Fibroblast of mammary gland (primary cell): ENCODE data around the gene TSPAN8.

Source experiments
- DNase-seq: peaks from one replicate; pipeline ENCODE4 v3.0.0-alpha.2; 2010; ENCODE audit warnings: low read depth
- H3K4me3 ChIP-seq: 2 replicates; pipeline ENCODE4 v1.5.1; 2011; ENCODE audit warnings: low read depth, mild to moderate bottlenecking, low read length, moderate library complexity; ENCODE audit not compliant: control insufficient read depth
- TF ChIP-seq, protein P1 (sequence below): conservative IDR thresholded peaks from 2 replicates; pipeline ENCODE4 v1.5.1; 2011; ENCODE audit warnings: low read depth, low read length, inconsistent platforms; ENCODE audit not compliant: control insufficient read depth, insufficient read depth

The TSPAN8 gene

DNA sequence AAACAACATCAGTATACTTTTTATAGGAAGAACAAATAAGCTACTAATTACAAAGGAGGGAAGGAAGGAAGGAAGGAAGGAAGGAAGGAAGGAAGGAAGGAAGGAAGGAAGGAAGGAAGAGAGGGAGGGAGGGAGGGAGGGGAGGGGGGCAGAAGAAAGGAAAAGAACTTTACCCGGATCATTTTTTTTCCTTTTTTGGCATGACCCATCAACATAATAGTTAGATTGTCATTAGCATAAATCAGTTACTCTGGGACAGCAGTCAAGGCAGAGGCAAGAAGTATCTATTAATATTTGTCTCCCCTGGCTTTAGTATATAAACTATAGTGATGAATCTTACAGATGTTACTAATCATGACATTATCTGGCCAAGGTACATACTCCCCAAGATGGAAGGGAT lies 35.2 kb upstream of the TSPAN8 start:
- TF ChIP-seq, protein P1, sequence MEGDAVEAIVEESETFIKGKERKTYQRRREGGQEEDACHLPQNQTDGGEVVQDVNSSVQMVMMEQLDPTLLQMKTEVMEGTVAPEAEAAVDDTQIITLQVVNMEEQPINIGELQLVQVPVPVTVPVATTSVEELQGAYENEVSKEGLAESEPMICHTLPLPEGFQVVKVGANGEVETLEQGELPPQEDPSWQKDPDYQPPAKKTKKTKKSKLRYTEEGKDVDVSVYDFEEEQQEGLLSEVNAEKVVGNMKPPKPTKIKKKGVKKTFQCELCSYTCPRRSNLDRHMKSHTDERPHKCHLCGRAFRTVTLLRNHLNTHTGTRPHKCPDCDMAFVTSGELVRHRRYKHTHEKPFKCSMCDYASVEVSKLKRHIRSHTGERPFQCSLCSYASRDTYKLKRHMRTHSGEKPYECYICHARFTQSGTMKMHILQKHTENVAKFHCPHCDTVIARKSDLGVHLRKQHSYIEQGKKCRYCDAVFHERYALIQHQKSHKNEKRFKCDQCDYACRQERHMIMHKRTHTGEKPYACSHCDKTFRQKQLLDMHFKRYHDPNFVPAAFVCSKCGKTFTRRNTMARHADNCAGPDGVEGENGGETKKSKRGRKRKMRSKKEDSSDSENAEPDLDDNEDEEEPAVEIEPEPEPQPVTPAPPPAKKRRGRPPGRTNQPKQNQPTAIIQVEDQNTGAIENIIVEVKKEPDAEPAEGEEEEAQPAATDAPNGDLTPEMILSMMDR: no peak
- no peak overlapping the region for H3K4me3 ChIP-seq
- no peak for DNase-seq

DNA sequence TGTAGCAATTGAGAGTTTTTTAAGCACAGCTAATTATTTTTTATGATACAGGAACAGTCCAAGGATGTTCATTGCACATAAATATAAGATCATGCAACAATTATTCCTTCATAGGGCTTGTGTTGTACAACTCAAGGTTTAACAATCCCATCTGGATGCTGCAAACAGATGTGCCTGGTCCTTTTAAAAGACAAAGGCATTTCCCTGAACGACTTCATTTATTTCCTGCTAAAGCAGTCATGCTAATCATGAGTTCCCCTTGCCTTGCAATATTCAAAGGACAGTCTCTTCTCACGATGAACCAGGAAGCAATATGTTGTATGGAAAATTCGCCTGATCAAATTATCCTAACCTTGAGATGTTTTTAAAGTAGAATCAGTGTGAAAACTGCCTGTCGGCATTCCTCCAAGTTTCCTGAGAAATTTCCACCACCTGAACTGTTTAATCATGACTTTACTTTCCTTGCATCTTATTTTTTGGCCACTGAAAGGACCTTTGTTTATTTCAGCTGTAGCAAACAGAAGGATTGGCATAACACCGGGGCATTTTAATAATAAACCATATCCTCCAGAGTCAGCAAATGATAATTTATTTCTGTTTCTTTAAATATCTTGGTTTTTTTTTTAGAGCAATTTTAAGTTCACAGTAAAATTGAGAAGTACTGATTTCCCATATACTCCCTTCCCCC lies 33.9 kb upstream of the TSPAN8 start:
- H3K4me3 ChIP-seq: no peak overlapping the region
- TF ChIP-seq, protein P1: no peak
- DNase-seq: no peak

DNA sequence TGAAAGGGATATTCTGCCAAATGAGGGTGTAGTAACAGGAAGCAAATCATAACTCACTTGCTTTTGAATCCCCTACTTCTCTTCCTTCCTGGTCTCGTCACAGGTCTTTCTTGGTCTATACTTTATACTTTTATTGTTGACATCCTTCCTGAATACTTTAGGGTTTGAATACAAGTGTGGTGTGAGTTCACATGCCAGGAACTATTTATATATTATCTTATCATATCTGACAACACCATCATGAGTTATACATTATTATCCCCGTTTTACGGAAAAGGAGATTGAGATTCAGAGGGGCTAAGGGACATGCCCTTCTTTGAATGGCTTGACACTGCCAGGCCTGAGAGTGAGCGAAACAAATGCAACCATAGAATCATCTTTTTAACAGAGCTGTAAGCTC lies 33.0 kb upstream of the TSPAN8 start:
- no peak for DNase-seq
- no peak overlapping the region for H3K4me3 ChIP-seq
- TF ChIP-seq, protein P1: no peak

DNA sequence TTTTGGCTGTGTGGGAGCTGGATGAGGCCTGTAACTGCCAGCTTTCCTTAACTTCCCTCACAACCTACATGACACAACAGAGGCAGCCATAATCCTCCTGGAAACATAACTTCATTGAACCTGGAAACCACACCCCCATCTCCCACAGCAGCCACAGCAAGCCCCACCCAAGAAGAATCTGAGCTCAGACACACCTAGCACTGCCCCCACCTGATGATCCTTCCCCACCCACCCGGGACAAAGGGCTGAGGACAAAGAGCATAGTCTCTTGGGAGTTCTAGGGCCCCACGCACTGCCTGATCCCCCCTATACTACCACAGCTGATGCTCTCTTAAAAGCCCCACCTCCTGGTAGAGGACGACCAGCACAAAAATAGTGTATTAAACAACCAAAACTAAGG lies 29.6 kb upstream of the TSPAN8 start:
- TF ChIP-seq, protein P1: no peak
- no peak for DNase-seq
- no peak overlapping the region for H3K4me3 ChIP-seq

DNA sequence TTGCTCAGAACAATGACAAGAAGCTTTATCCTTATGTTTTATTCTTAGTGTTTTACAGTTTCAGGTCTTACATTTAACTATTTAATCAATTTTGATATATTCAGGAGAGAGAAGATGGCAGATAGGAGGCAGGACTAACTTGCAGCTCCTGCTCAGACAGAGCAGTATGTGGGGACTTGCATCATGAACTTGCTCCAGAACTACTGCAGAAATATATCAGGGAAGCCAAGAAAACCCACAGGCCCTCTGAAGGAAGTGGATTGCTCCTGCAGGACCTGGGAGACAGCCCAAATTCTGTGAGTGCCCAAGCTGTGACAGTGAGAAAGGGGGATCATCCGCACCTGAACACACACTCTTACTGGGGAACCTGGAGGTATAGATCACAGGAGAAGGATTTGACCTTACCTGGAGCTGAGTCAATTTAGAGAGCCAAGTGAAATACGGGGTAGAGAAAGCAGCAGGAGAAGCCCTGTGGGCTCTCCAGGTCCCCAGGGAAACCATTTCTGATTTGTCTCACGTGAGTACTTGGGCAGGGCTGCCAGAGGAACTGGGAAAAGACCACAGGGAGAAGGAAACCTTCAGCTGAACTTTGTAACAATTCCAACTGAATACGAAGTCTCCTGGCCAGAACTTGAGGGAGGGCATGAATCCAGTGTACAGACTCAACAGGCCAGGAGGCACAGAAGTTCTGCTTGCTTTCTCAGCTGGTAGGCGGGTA lies 28.9 kb upstream of the TSPAN8 start:
- peak; percentile 43 for DNase-seq
- TF ChIP-seq, protein P1: no peak
- no peak overlapping the region for H3K4me3 ChIP-seq

DNA sequence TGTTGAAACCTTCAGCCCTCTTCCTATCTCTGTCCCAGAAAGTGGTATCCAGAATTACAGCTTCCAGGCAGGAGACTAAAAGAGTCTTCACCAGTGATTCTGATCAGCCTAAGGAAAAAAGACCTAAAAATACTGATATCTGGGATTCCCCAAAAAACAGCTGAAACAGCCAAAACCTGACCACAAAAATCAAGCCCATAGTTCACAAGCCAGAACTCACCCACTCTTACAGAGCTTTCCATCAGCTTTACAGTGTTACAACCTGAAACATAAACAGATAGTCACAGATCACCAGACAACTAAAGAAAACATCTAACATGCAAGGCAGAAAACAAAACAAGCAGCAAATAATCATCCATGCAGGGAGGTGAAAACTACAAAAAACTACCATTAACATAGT lies 26.0 kb upstream of the TSPAN8 start:
- TF ChIP-seq, protein P1: no peak
- no peak overlapping the region for H3K4me3 ChIP-seq
- peak; percentile 62 for DNase-seq
